Neural progenitor cell (in vitro differentiated cells): Measurements from ENCODE around the gene RHOD.

Experiments
- CTCF ChIP-seq: fragments of 200-600 bp; sonication (generic); IDR thresholded peaks from 2 replicates; pipeline ENCODE4 v1.5.1; 2017; ENCODE audit warnings: antibody characterized with exemption, mild to moderate bottlenecking
- EZH2 ChIP-seq: fragments of 200-600 bp; sonication (generic); IDR thresholded peaks from 2 replicates; pipeline ENCODE4 v1.6.1; 2017; ENCODE audit warnings: antibody characterized with exemption, mild to moderate bottlenecking, moderate library complexity
- EZH2phosphoT487 ChIP-seq: fragments of 200-600 bp; sonication (generic); IDR thresholded peaks from 2 replicates; pipeline ENCODE4 v1.6.1; 2017; ENCODE audit warnings: antibody characterized with exemption

GRCh38 chr11:67057205-67057672 is 592 bp downstream of the RHOD start:
- TF ChIP-seq CTCF (no peak), EZH2phosphoT487 (no peak), EZH2 (no peak)
